ENCODE measurements around the gene HAUS6. TPM values are rescaled to one million over a fixed set of nuclear protein-coding genes. Genes with fewer than 3 reads are reported as not detected.

HAUS6 gene
- total and polyA plus RNA-seq, 2 experiments from 2014 or later = 32.7 to 48.7 TPM

- no peak for ATAC-seq
These were observed 45.5 kb upstream of the HAUS6 start for GRCh38 chr9:19148187-19148586.

GRCh38 chr9:19146441-19147024 is 43.8 kb upstream of the HAUS6 start:
- H3K4me1 Mint-ChIP-seq = no peaks in the 10 kb centered on the region
- no peak for TF ChIP-seq CTCF (conservative IDR thresholded peaks at IDR 0.05; ENCODE audit: low read depth in 2 of 2)
- no peak for TF ChIP-seq ETS1 (IDR thresholded peaks at IDR 0.05)
- TF ChIP-seq NANOG (IDR thresholded peaks at IDR 0.05; ENCODE audit: borderline replicate concordance) = no peak
- no peak for TF ChIP-seq ZNF114 (CRISPR knock-in tag; IDR thresholded peaks at IDR 0.05)
- no peak for TF ChIP-seq EZH2phosphoT487 (IDR thresholded peaks at IDR 0.05; ENCODE audit: unreplicated experiment)

More at GRCh38 chr9:19148187-19148586, 45.5 kb upstream of the HAUS6 start:
- H3K36me3 Mint-ChIP-seq (ENCODE audit: low read depth) = no peaks in the 10 kb centered on the region
- Histone ChIP-seq H3F3A (replicated peaks; ENCODE audit: low read depth) (no peaks in the 10 kb centered on the region), H4K20me1 (replicated peaks; ENCODE audit: insufficient read depth) (no peaks in the 10 kb centered on the region), H2AFZ (0 out of 2 replicates have a peak overlapping the region, but pooled peaks have one; percentile 56), H3K4me2 (no peak overlapping the region), H3K9me2 (ENCODE audit: insufficient read depth) (no peaks in the 10 kb centered on the region), H3K36me3 (ENCODE audit: insufficient read depth) (no peaks in the 10 kb centered on the region), H3K4me1 (ENCODE audit: insufficient read depth) (no peaks in the 10 kb centered on the region), H3K4me3 (no peak overlapping the region), H3K27me3 (ENCODE audit: insufficient read depth) (no peaks in the 10 kb centered on the region), H3K79me2 (replicated peaks; ENCODE audit: insufficient read depth) (no peaks in the 10 kb centered on the region), H3K27ac (ENCODE audit: low read depth) (no peak overlapping the region)
- H3K9me3 Mint-ChIP-seq = no peaks in the 10 kb centered on the region
- no peak overlapping the region for H3K4me3 Mint-ChIP-seq
- peaks cover 3% of the 10 kb centered on the region for H3K27me3 Mint-ChIP-seq (ENCODE audit: insufficient read depth, low read depth, poor library complexity)
- no peak for TF ChIP-seq CTCF (conservative IDR thresholded peaks at IDR 0.05; ENCODE audit: low read depth in 2 of 2)
- TF ChIP-seq ETS1 (IDR thresholded peaks at IDR 0.05) = no peak
- TF ChIP-seq CREB1 (CRISPR knock-in tag; IDR thresholded peaks at IDR 0.05; ENCODE audit: low read depth) = no peak
- no peak for TF ChIP-seq ZNF331 (CRISPR knock-in tag; IDR thresholded peaks at IDR 0.05; ENCODE audit: low read depth)
- H3K4me1 Mint-ChIP-seq = no peaks in the 10 kb centered on the region
- H3K27ac Mint-ChIP-seq = no peak overlapping the region
- no peak for DNase-seq (ENCODE audit: low spot score)

More at GRCh38 chr9:19146441-19147024, 43.8 kb upstream of the HAUS6 start:
- Histone ChIP-seq H3K4me3 (no peak overlapping the region), H3K27ac (ENCODE audit: low read depth) (no peak overlapping the region), H3K27me3 (ENCODE audit: insufficient read depth) (no peaks in the 10 kb centered on the region), H3K4me2 (no peak overlapping the region), H3K36me3 (ENCODE audit: insufficient read depth) (no peaks in the 10 kb centered on the region), H4K20me1 (replicated peaks; ENCODE audit: insufficient read depth) (no peaks in the 10 kb centered on the region), H2AFZ (no peak overlapping the region), H3K4me1 (ENCODE audit: insufficient read depth) (no peaks in the 10 kb centered on the region), H3K79me2 (replicated peaks; ENCODE audit: insufficient read depth) (no peaks in the 10 kb centered on the region), H3K9me2 (ENCODE audit: insufficient read depth) (no peaks in the 10 kb centered on the region), H3F3A (replicated peaks; ENCODE audit: low read depth) (no peaks in the 10 kb centered on the region)
- no peak overlapping the region for H3K27ac Mint-ChIP-seq
- H3K27me3 Mint-ChIP-seq (ENCODE audit: insufficient read depth, low read depth, poor library complexity) = peaks cover 5% of the 10 kb centered on the region
- H3K9me3 Mint-ChIP-seq = no peaks in the 10 kb centered on the region
- no peaks in the 10 kb centered on the region for H3K36me3 Mint-ChIP-seq (ENCODE audit: low read depth)
- DNase-seq (ENCODE audit: low spot score) (no peak), ATAC-seq (no peak)
- H3K4me3 Mint-ChIP-seq = no peak overlapping the region

All from GM23338 (cell line).